Fibroblast of the conjunctiva (primary cell): Measurements from ENCODE around the gene FGF14.

ENCODE experiments used
- DNase-seq: peaks from one replicate; pipeline ENCODE4 v3.0.0-alpha.2; 2010; ENCODE audit warnings: low read depth

Gene FGF14

DNA sequence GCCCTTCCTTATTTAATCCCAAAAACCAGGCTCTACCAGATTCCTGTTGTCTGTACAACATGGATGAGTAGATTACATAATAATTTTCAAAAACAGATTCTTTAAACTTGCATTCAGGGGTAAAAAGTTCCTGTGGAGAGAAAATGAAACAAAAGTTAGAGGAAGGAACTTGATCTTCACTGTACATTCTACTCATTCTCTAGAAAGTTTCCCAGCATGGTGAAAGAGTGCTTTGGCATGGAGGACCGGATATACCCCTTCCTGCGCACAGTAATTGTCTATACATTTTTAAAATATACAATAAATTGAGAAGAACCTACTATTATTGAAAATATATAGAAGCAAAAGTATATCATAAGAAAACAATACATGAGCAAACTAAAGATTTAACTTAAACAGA lies 675.2 kb downstream of the FGF14 start:
- DNase-seq = no peak

- DNase-seq = no peak
Observed at GRCh38 chr13:101718496-101718895, 683.4 kb downstream of the FGF14 start.

GRCh38 chr13:101717353-101717752 lies 684.5 kb downstream of the FGF14 start:
- no peak for DNase-seq

- DNase-seq = no peak
Observed at GRCh38 chr13:101714195-101714594, 687.7 kb downstream of the FGF14 start.

GRCh38 chr13:101712026-101712348 lies 689.9 kb downstream of the FGF14 start:
- DNase-seq = no peak

GRCh38 chr13:101711307-101712025 lies 690.4 kb downstream of the FGF14 start:
- DNase-seq = no peak

- no peak for DNase-seq
Observed at GRCh38 chr13:101709952-101710351, 691.9 kb downstream of the FGF14 start.

DNA sequence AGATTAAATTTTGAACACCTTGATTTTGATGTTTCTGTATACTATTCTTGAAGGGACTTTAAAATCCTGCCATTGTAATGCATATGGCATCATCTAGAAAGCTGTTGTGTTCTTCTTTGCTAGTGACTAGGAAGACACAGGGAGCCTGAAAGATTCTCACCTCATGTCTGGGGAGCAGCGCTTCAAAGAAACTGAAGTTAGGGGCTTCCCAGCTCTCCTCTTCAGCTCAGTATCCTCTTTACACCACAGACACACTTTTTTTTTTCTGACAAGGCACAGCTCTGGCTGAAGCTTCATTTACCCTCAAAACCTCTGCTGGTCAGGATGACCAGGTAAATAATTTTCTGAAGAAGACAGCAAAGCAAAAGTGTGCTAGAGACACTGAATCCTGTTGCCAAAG lies 693.7 kb downstream of the FGF14 start:
- DNase-seq = no peak

GRCh38 chr13:101707659-101708058 lies 694.2 kb downstream of the FGF14 start:
- no peak for DNase-seq

- peak; percentile 86 for DNase-seq
Observed at GRCh38 chr13:101706651-101707050, 695.2 kb downstream of the FGF14 start.

GRCh38 chr13:101703838-101704237 lies 698.0 kb downstream of the FGF14 start:
- no peak for DNase-seq

DNA sequence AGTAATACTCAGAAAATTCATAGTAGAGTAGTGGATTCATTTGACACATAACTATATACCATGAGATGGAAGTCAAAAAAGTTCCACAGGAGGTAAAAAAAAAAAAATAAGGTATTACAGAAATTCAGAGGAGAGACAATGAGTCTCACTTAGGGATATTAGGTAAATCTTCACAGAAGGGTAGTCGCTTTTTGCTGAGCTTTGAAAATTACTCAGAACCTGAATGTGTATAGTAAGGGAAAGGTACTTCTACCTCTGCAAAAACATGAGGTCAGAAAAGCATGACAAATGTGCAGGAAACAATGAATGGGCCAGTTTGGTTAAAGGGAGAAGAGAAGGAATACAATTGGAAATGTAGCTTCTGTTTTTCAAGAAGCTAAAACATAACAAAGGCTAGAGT lies 698.8 kb downstream of the FGF14 start:
- no peak for DNase-seq

DNA sequence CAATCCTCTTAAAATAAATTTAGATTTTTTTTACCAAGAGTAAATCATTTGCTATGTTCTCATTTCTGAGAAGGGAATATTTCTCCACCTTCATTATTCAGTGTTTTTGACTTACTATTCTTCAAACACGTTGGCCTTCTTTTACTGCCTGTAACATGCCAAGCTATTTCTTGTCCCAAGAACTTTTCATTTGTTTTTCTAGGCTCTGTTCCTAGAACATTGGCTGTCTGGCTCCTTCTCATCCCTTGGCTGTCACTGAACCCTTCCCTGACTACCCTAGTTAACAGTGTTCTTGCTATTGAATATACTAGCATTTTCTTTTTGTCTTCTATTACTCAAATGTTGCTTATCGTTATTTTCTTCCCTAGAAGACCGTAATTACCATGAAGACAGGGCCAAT lies 701.2 kb downstream of the FGF14 start:
- DNase-seq = peak; percentile 78

- DNase-seq = peak; percentile 20
Observed at GRCh38 chr13:101698400-101698799, 703.4 kb downstream of the FGF14 start.

- DNase-seq = no peak
Observed at GRCh38 chr13:101697745-101698144, 704.1 kb downstream of the FGF14 start.

DNA sequence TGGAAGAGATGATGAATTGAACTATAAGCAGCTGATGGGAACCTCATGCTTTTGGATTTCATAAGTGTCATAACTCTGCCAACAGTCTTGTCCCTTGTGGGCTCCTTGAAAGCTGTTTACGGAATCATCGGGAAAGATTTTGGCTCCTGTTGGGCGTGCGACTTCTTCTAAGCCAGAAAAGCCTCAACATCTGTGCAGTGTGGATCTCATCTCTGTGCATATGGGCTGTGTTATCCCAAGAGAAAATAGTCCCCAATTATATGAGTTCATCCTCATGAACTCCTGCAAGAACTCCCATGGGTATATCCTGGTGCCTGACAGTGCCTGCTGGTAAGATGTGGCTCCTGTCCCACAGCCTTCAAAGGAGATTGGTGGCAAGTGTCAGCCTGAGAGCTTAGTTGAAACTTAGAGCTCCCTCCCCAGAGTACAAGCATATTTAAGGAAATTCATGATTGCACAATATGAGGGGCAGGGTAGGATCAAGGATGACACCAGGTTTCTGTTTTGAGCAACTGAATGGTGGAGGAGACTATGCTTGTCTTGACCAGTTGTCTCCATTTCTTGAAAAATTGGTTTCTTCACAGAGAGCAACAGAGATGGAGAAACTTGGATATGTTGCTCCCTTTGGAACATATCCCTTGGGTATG lies 705.9 kb downstream of the FGF14 start:
- DNase-seq = peak; percentile 33

DNA sequence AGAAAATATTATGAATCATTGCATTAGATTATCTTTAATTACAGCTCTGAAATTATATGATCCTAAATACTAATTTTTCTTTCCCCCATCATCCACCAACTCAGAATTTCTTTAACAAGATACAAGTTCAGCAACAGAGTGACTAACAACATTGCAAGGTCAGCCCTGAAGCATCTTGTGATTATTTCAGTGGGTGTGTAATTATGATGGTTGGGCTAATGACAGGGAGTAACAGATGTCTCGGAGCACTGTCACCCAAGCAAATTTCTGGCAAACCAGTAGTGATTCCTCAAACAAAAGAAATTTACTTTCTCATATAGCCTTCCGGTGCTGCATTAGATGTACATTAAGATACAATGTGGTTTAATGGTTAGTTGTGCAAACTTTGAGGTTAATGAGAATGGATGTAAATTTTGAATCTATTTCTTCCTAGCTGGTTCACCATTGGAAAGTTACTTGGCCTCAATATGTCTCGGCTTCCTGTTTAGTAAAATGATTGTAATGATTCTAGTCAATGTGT lies 710.4 kb downstream of the FGF14 start:
- no peak for DNase-seq

- no peak for DNase-seq
Observed at GRCh38 chr13:101690871-101691270, 711.0 kb downstream of the FGF14 start.

- no peak for DNase-seq
Observed at GRCh38 chr13:101686003-101686402, 715.8 kb downstream of the FGF14 start.

DNA sequence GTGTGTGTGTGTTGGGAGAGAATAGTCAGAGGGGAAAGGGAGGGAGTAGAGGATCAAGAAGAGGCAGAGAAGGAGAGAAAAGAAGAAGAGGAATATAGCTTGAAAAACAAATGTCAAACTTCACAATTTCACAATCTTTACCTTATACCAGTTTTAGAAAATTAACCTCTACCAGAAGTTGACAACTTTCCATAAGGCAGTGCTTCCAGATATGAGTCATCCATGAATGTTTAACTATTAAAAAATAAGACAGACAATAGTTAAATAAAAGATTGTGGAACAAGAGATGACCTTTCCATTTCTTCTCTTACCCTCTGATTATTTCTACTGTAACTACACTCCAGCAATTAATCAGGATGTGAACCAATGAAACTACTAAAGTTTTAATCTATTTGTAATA lies 720.0 kb downstream of the FGF14 start:
- DNase-seq = peak; percentile 12

DNA sequence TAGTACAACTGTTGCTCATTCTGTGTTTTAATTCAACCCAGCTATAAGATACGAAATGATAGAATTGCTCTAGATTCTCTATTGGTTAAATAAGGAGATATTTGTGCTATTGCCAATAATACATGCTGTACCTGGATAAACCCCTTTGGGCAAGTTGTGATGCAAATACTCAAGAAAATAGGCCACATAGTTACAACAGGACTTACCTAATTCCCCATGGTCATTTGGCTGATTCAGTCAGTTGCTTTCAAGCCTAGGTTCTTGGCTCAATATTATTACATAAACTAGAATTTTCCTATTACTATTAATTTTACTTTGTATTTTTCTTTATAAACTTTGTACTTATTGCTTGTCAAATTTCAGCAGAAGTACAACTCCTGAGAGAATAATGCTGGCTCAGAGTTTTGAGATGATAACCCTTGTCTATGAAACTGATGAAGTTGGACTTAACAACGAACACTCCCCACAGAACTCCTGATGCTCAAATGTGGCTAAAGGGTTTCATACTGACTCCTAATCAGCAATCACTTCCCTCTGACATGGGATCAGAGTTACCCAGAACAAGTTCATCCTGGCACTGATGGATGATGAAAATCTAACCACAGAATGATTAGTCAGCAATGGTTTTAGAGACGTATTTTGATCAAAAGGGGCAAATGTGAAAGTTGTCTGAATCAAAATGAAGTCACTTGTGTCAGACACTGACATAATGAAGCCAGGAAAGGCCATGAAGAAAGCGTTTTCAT lies 728.3 kb downstream of the FGF14 start:
- no peak for DNase-seq

- no peak for DNase-seq
Observed at GRCh38 chr13:101661839-101662238, 740.0 kb downstream of the FGF14 start.
